G401.6 (cell line): ENCODE results near the gene PIP4K2C.
"Not testable (repeated sequence)": the region's sequence is repeated elsewhere in the genome, so short reads cannot be mapped to it uniquely, and the experiment has no call there.

Experiments
- FAIRE-seq: peaks from 2 replicates; lab custom pipeline; 2012; peaks lifted over from hg19 to GRCh38; lab: Jason Lieb, UNC

Gene PIP4K2C

GRCh38 chr12:57585156-57585555, 5.8 kb upstream of the PIP4K2C start:
- FAIRE-seq: no peak

- FAIRE-seq: no peak
Observed at GRCh38 chr12:57586128-57586527, 4.9 kb upstream of the PIP4K2C start.

GRCh38 chr12:57586832-57587429, 4.1 kb upstream of the PIP4K2C start:
- no peak for FAIRE-seq

GRCh38 chr12:57588951-57589610, 1.9 kb upstream of the PIP4K2C start:
- FAIRE-seq: not testable (repeated sequence)

- no peak for FAIRE-seq
Observed at GRCh38 chr12:57590479-57590863, 521 bp upstream of the PIP4K2C start.

GRCh38 chr12:57591782-57592325, 862 bp downstream of the PIP4K2C start:
- no peak for FAIRE-seq

- no peak for FAIRE-seq
Observed at GRCh38 chr12:57592551-57593165, 1.7 kb downstream of the PIP4K2C start.

- FAIRE-seq: no peak
Observed at GRCh38 chr12:57593187-57593586, 2.2 kb downstream of the PIP4K2C start.

GRCh38 chr12:57600395-57600794, 9.4 kb downstream of the PIP4K2C start:
- FAIRE-seq: no peak

- no peak for FAIRE-seq
Observed at GRCh38 chr12:57602544-57602943, 11.6 kb downstream of the PIP4K2C start.

- FAIRE-seq: no peak
Observed at GRCh38 chr12:57603324-57603723, 12.3 kb downstream of the PIP4K2C start.

GRCh38 chr12:57603815-57604453, 12.9 kb downstream of the PIP4K2C start:
- FAIRE-seq: peak; percentile 67

- FAIRE-seq: no peak
Observed at GRCh38 chr12:57604454-57604991, 13.5 kb downstream of the PIP4K2C start, which contains the start of gene DTX3. DTX3 (plus strand) TSS chr12:57604824; CDS start chr12:57606518, 1,694 bp downstream.

- no peak for FAIRE-seq
Observed at GRCh38 chr12:57604992-57605810, 14.2 kb downstream of the PIP4K2C start.

GRCh38 chr12:57605811-57606311, 14.9 kb downstream of the PIP4K2C start:
- FAIRE-seq: no peak

- FAIRE-seq: no peak
Observed at GRCh38 chr12:57606399-57606798, 15.4 kb downstream of the PIP4K2C start.

GRCh38 chr12:57606821-57607220, 15.8 kb downstream of the PIP4K2C start:
- no peak for FAIRE-seq

GRCh38 chr12:57607958-57608663, 17.1 kb downstream of the PIP4K2C start:
- no peak for FAIRE-seq

- FAIRE-seq: no peak
Observed at GRCh38 chr12:57609101-57609780, 18.2 kb downstream of the PIP4K2C start.
